ENCODE data around the gene GSDME.

Gene GSDME

GRCh38 chr7:24701261-24702235 is 55.7 kb downstream of the GSDME start:
- peaks cover 3% of the 10 kb centered on the region for H3K4me1 Mint-ChIP-seq (ENCODE audit: low read depth)
- no peaks in the 10 kb centered on the region for H3K27me3 Mint-ChIP-seq (ENCODE audit: low read depth)
- H3K36me3 Mint-ChIP-seq (ENCODE audit: low read depth), result peaks cover 2% of the 10 kb centered on the region
- no peak overlapping the region for H3K4me3 Mint-ChIP-seq
- H3K9me3 Mint-ChIP-seq, result no peaks in the 10 kb centered on the region
- H3K27ac Mint-ChIP-seq, result no peak overlapping the region

GRCh38 chr7:24700521-24701260 is 56.6 kb downstream of the GSDME start:
- Mint-ChIP-seq H3K27me3 (ENCODE audit: low read depth) (no peaks in the 10 kb centered on the region), H3K4me1 (ENCODE audit: low read depth) (peaks cover 3% of the 10 kb centered on the region), H3K27ac (no peak overlapping the region), H3K9me3 (no peaks in the 10 kb centered on the region), H3K4me3 (no peak overlapping the region), H3K36me3 (ENCODE audit: low read depth) (peaks cover 2% of the 10 kb centered on the region)

GRCh38 chr7:24698531-24699266 is 58.6 kb downstream of the GSDME start:
- Mint-ChIP-seq H3K36me3 (ENCODE audit: low read depth) (peaks cover 2% of the 10 kb centered on the region), H3K27me3 (ENCODE audit: low read depth) (no peaks in the 10 kb centered on the region), H3K9me3 (no peaks in the 10 kb centered on the region), H3K4me1 (ENCODE audit: low read depth) (no peaks in the 10 kb centered on the region), H3K4me3 (no peak overlapping the region), H3K27ac (no peak overlapping the region)

- Mint-ChIP-seq H3K36me3 (ENCODE audit: low read depth) (peaks cover 2% of the 10 kb centered on the region), H3K9me3 (no peaks in the 10 kb centered on the region), H3K4me3 (no peak overlapping the region), H3K27me3 (ENCODE audit: low read depth) (no peaks in the 10 kb centered on the region), H3K4me1 (ENCODE audit: low read depth) (no peaks in the 10 kb centered on the region), H3K27ac (no peak overlapping the region)
These were observed 59.8 kb downstream of the GSDME start for GRCh38 chr7:24697416-24697815.

GRCh38 chr7:24692592-24692991 is 64.7 kb downstream of the GSDME start:
- no peaks in the 10 kb centered on the region for H3K36me3 Mint-ChIP-seq (ENCODE audit: low read depth)
- no peaks in the 10 kb centered on the region for H3K4me1 Mint-ChIP-seq (ENCODE audit: low read depth)
- H3K27ac Mint-ChIP-seq, result no peak overlapping the region
- no peak overlapping the region for H3K4me3 Mint-ChIP-seq
- no peaks in the 10 kb centered on the region for H3K27me3 Mint-ChIP-seq (ENCODE audit: low read depth)
- H3K9me3 Mint-ChIP-seq, result no peaks in the 10 kb centered on the region

GRCh38 chr7:24690251-24690650 is 67.0 kb downstream of the GSDME start:
- Mint-ChIP-seq H3K27me3 (ENCODE audit: low read depth) (no peaks in the 10 kb centered on the region), H3K36me3 (ENCODE audit: low read depth) (peaks cover 8% of the 10 kb centered on the region), H3K9me3 (no peaks in the 10 kb centered on the region), H3K4me3 (no peak overlapping the region), H3K27ac (no peak overlapping the region), H3K4me1 (ENCODE audit: low read depth) (no peaks in the 10 kb centered on the region)

GRCh38 chr7:24685708-24686107 is 71.6 kb downstream of the GSDME start:
- H3K36me3 Mint-ChIP-seq (ENCODE audit: low read depth), result peaks cover 8% of the 10 kb centered on the region

GRCh38 chr7:24670782-24671181 is 86.5 kb downstream of the GSDME start:
- no peak overlapping the region for H3K4me3 Mint-ChIP-seq
- H3K36me3 Mint-ChIP-seq (ENCODE audit: low read depth), result no peaks in the 10 kb centered on the region
- H3K4me1 Mint-ChIP-seq (ENCODE audit: low read depth), result no peaks in the 10 kb centered on the region
- H3K27me3 Mint-ChIP-seq (ENCODE audit: low read depth), result no peaks in the 10 kb centered on the region
- no peaks in the 10 kb centered on the region for H3K9me3 Mint-ChIP-seq
- H3K27ac Mint-ChIP-seq, result no peak overlapping the region

More at GRCh38 chr7:24685708-24686107, 71.6 kb downstream of the GSDME start:
- H3K27me3 Mint-ChIP-seq (ENCODE audit: low read depth), result no peaks in the 10 kb centered on the region
- H3K4me3 Mint-ChIP-seq, result no peak overlapping the region
- H3K4me1 Mint-ChIP-seq (ENCODE audit: low read depth), result no peaks in the 10 kb centered on the region
- H3K9me3 Mint-ChIP-seq, result no peaks in the 10 kb centered on the region
- no peak overlapping the region for H3K27ac Mint-ChIP-seq

- Mint-ChIP-seq H3K4me1 (ENCODE audit: low read depth) (no peaks in the 10 kb centered on the region), H3K27me3 (ENCODE audit: low read depth) (no peaks in the 10 kb centered on the region), H3K4me3 (no peak overlapping the region), H3K27ac (no peak overlapping the region), H3K9me3 (no peaks in the 10 kb centered on the region), H3K36me3 (ENCODE audit: low read depth) (no peaks in the 10 kb centered on the region)
These were observed 87.2 kb downstream of the GSDME start for GRCh38 chr7:24669971-24670591.

- Mint-ChIP-seq H3K27ac (no peak overlapping the region), H3K27me3 (ENCODE audit: low read depth) (no peaks in the 10 kb centered on the region), H3K4me3 (no peak overlapping the region), H3K36me3 (ENCODE audit: low read depth) (no peaks in the 10 kb centered on the region), H3K4me1 (ENCODE audit: low read depth) (no peaks in the 10 kb centered on the region), H3K9me3 (no peaks in the 10 kb centered on the region)
These were observed 88.2 kb downstream of the GSDME start for GRCh38 chr7:24668927-24669635.

- no peaks in the 10 kb centered on the region for H3K27me3 Mint-ChIP-seq (ENCODE audit: low read depth)
- no peaks in the 10 kb centered on the region for H3K4me1 Mint-ChIP-seq (ENCODE audit: low read depth)
- H3K36me3 Mint-ChIP-seq (ENCODE audit: low read depth), result no peaks in the 10 kb centered on the region
- H3K9me3 Mint-ChIP-seq, result no peaks in the 10 kb centered on the region
- H3K4me3 Mint-ChIP-seq, result no peak overlapping the region
- H3K27ac Mint-ChIP-seq, result no peak overlapping the region
These were observed 91.5 kb downstream of the GSDME start for GRCh38 chr7:24665564-24666294.

GRCh38 chr7:24660546-24660945 is 96.7 kb downstream of the GSDME start:
- H3K9me3 Mint-ChIP-seq, result no peaks in the 10 kb centered on the region
- H3K4me1 Mint-ChIP-seq (ENCODE audit: low read depth), result no peaks in the 10 kb centered on the region
- no peak overlapping the region for H3K27ac Mint-ChIP-seq
- no peaks in the 10 kb centered on the region for H3K36me3 Mint-ChIP-seq (ENCODE audit: low read depth)
- H3K27me3 Mint-ChIP-seq (ENCODE audit: low read depth), result no peaks in the 10 kb centered on the region
- no peak overlapping the region for H3K4me3 Mint-ChIP-seq

- H3K27ac Mint-ChIP-seq, result no peak overlapping the region
- H3K9me3 Mint-ChIP-seq, result no peaks in the 10 kb centered on the region
- H3K4me1 Mint-ChIP-seq (ENCODE audit: low read depth), result no peaks in the 10 kb centered on the region
- no peak overlapping the region for H3K4me3 Mint-ChIP-seq
- H3K27me3 Mint-ChIP-seq (ENCODE audit: low read depth), result no peaks in the 10 kb centered on the region
- no peaks in the 10 kb centered on the region for H3K36me3 Mint-ChIP-seq (ENCODE audit: low read depth)
These were observed 97.8 kb downstream of the GSDME start for GRCh38 chr7:24659505-24659904.
